DOHH2 (cell line): ENCODE measurements around the gene CACNA1D.

Experiments used
- CTCF ChIP-seq: fragments of 200-600 bp; sonication (generic); IDR thresholded peaks from one replicate; pipeline ENCODE4 v1.5.1; 2014; ENCODE audit warnings: antibody characterized with exemption, mild to moderate bottlenecking, low read depth, low read length; ENCODE audit not compliant: poor library complexity, severe bottlenecking
- EZH2phosphoT487 ChIP-seq: fragments of 200-600 bp; sonication (generic); IDR thresholded peaks from 2 replicates; pipeline ENCODE4 v1.6.1; 2017; ENCODE audit warnings: borderline replicate concordance, mild to moderate bottlenecking, antibody characterized with exemption, low read length, moderate library complexity, mixed read lengths

GRCh38 chr3:53691349-53691748 is 196.9 kb downstream of the CACNA1D start:
- no peak for TF ChIP-seq CTCF
- no peak for TF ChIP-seq EZH2phosphoT487
